PFSK-1 (cell line): ENCODE data around the gene F11.

ENCODE experiments used
- FOXP2 ChIP-seq: optimal IDR thresholded peaks from 2 replicates; pipeline ENCODE3; 2011; ENCODE audit warnings: borderline replicate concordance, control low read depth, inconsistent platforms; ENCODE audit not compliant: insufficient read depth; ENCODE audit errors: extremely low read length, extremely low read depth
- POLR2AphosphoS5 ChIP-seq: IDR thresholded peaks from 2 replicates; pipeline ENCODE4 v1.6.1; 2012; ENCODE audit warnings: low read depth, mild to moderate bottlenecking, control low read depth, low read length, moderate library complexity
- SIN3A ChIP-seq: IDR thresholded peaks from 2 replicates; pipeline ENCODE4 v1.6.1; 2012; ENCODE audit warnings: mild to moderate bottlenecking, low read length, moderate library complexity, borderline replicate concordance; ENCODE audit not compliant: insufficient read depth
- TAF1 ChIP-seq: IDR thresholded peaks from 2 replicates; pipeline ENCODE4 v1.6.1; 2012; ENCODE audit warnings: low read length, control low read depth, borderline replicate concordance; ENCODE audit not compliant: insufficient read depth
- TF ChIP-seq, protein P1 (sequence below), 2 experiments: IDR thresholded peaks; 2 replicates each; pipeline versions ENCODE4 v1.6.1 to v1.8.0; 2011 to 2012; ENCODE audit warnings: low read depth in 2 of 2, low read length in 2 of 2, control low read depth in 1 of 2, inconsistent platforms in 1 of 2, mild to moderate bottlenecking in 1 of 2, moderate library complexity in 1 of 2; ENCODE audit not compliant: insufficient read depth in 1 of 2

F11 gene

GRCh38 chr4:186272699-186273391 lies 6.9 kb downstream of the F11 start:
- TF ChIP-seq, protein P1, sequence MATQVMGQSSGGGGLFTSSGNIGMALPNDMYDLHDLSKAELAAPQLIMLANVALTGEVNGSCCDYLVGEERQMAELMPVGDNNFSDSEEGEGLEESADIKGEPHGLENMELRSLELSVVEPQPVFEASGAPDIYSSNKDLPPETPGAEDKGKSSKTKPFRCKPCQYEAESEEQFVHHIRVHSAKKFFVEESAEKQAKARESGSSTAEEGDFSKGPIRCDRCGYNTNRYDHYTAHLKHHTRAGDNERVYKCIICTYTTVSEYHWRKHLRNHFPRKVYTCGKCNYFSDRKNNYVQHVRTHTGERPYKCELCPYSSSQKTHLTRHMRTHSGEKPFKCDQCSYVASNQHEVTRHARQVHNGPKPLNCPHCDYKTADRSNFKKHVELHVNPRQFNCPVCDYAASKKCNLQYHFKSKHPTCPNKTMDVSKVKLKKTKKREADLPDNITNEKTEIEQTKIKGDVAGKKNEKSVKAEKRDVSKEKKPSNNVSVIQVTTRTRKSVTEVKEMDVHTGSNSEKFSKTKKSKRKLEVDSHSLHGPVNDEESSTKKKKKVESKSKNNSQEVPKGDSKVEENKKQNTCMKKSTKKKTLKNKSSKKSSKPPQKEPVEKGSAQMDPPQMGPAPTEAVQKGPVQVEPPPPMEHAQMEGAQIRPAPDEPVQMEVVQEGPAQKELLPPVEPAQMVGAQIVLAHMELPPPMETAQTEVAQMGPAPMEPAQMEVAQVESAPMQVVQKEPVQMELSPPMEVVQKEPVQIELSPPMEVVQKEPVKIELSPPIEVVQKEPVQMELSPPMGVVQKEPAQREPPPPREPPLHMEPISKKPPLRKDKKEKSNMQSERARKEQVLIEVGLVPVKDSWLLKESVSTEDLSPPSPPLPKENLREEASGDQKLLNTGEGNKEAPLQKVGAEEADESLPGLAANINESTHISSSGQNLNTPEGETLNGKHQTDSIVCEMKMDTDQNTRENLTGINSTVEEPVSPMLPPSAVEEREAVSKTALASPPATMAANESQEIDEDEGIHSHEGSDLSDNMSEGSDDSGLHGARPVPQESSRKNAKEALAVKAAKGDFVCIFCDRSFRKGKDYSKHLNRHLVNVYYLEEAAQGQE (IDR thresholded peaks at IDR 0.05; ENCODE audit: insufficient read depth in 1 of 2, low read depth in 2 of 2, low read length in 2 of 2) = no peak
- TF ChIP-seq SIN3A (no peak), TAF1 (no peak), FOXP2 (no peak)

DNA sequence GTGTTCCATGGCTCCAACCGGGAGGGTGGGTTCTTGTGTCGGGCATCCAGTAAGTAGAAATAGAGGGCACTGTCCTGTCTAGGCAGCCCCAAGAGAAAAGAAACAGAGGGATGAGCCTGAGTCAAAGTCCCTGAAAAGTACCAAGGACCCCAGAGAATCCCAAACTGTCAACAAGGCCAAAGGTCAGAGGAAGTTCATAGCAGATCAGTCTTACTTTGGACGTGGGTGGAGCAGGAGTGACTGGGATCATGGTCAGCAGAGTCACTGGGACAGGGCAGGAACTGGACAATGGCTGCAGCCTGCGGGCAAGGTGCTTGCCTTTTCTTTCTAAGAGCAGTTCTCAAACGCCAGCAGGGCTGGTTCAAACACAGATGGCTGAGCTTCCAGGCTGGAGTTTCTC lies 17.3 kb downstream of the F11 start:
- no peak for TF ChIP-seq POLR2AphosphoS5
- TF ChIP-seq SIN3A = no peak
- no peak for TF ChIP-seq FOXP2

GRCh38 chr4:186285147-186285546 lies 19.2 kb downstream of the F11 start:
- no peak for TF ChIP-seq TAF1
- TF ChIP-seq POLR2AphosphoS5 = no peak
- TF ChIP-seq SIN3A = no peak
- TF ChIP-seq, protein P1 (IDR thresholded peaks at IDR 0.05; ENCODE audit: insufficient read depth in 1 of 2, low read depth in 2 of 2, low read length in 2 of 2) = no peak
- no peak for TF ChIP-seq FOXP2

GRCh38 chr4:186286581-186286980 lies 20.6 kb downstream of the F11 start:
- no peak for TF ChIP-seq POLR2AphosphoS5
- TF ChIP-seq SIN3A = no peak
- no peak for TF ChIP-seq FOXP2
- TF ChIP-seq, protein P1 (IDR thresholded peaks at IDR 0.05; ENCODE audit: insufficient read depth in 1 of 2, low read depth in 2 of 2, low read length in 2 of 2) = no peak

DNA sequence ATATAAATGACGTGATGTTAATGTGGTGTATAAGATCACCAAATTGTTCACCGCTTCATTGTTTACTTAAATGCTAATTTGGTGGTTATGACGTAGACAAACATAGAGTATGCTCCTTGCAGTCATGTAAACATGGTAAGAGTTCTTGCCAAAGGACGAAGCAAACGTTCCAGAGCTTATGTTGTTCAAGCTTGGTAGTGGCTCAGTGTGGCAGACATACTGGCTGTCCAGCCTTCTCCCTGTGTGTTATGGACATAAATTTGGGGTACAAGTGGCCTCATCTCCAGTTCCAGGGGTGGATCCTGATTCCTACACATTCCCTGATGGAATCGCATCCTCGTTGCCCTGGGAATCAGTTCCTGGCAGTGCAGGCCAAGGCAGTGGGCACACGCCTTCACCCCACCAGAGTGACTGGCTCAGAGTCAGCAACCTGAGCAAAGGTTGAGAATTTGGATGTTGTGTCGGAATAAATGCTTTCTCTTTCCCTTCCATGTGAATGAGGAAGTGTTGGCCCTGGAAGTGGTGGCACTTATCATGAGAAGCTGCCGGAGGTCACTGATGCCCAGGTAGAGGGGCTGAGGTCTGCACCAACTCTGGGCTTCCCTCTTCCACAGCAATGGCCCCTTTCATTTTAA lies 25.4 kb downstream of the F11 start:
- no peak for TF ChIP-seq FOXP2
- no peak for TF ChIP-seq TAF1
- TF ChIP-seq, protein P1 (IDR thresholded peaks at IDR 0.05; ENCODE audit: insufficient read depth in 1 of 2, low read depth in 2 of 2, low read length in 2 of 2) = no peak
- TF ChIP-seq SIN3A = no peak
- no peak for TF ChIP-seq POLR2AphosphoS5
